HepG2 (cell line): ENCODE data around the gene MTHFD1L.

Source experiments
- CREM ChIP-seq, 2 experiments: sonication (generic) in 1 of 2; formaldehyde crosslinking in 1 of 2; IDR thresholded peaks; 2 replicates each; pipeline versions ENCODE4 v1.4.0 to v1.6.1; 2016 to 2020; ENCODE audit warnings: antibody characterized with exemption in 1 of 2, mild to moderate bottlenecking in 1 of 2, missing genetic modification reagents in 1 of 2
- FOSL1 ChIP-seq: sonication (generic); formaldehyde crosslinking; IDR thresholded peaks from 2 replicates; pipeline ENCODE4 v1.9.0; 2021; ENCODE audit warnings: missing genetic modification reagents, borderline replicate concordance
- HMG20B ChIP-seq: conservative IDR thresholded peaks from 2 replicates; pipeline ENCODE4 v1.6.1; 2016; ENCODE audit warnings: missing genetic modification reagents, missing compliant biosample characterization
- NR2C2 ChIP-seq: sonication (generic); formaldehyde crosslinking; IDR thresholded peaks from 2 replicates; pipeline ENCODE4 v1.4.0; 2020; ENCODE audit warnings: missing genetic modification reagents, mild to moderate bottlenecking, moderate library complexity, borderline replicate concordance
- POLR2AphosphoS2 ChIP-seq: IDR thresholded peaks from 2 replicates; pipeline ENCODE4 v1.6.1; 2011; ENCODE audit warnings: low read depth, low read length, improper control_type of control experiment
- TCF7L2 ChIP-seq: IDR thresholded peaks from 2 replicates; pipeline ENCODE4 v1.6.1; 2011; ENCODE audit warnings: mild to moderate bottlenecking, low read depth, low read length, moderate library complexity
- ZNF317 ChIP-seq: sonication (generic); formaldehyde crosslinking; IDR thresholded peaks from 2 replicates; pipeline ENCODE4 v1.5.0; 2020; ENCODE audit warnings: mild to moderate bottlenecking, missing genetic modification reagents
- ZNF629 ChIP-seq: sonication (generic); formaldehyde crosslinking; conservative IDR thresholded peaks from 2 replicates; pipeline ENCODE4 v1.5.0; 2020; ENCODE audit warnings: missing genetic modification reagents
- ZNF737 ChIP-seq: sonication (generic); formaldehyde crosslinking; IDR thresholded peaks from 2 replicates; pipeline ENCODE4 v1.5.0; 2020; ENCODE audit warnings: missing genetic modification reagents, mild to moderate bottlenecking, borderline replicate concordance
- ZNF850 ChIP-seq: sonication (generic); formaldehyde crosslinking; conservative IDR thresholded peaks from 2 replicates; pipeline ENCODE4 v1.9.0; 2021; ENCODE audit warnings: mild to moderate bottlenecking, missing genetic modification reagents
- TF ChIP-seq, protein P1 (sequence below): sonication (generic); formaldehyde crosslinking; IDR thresholded peaks from 2 replicates; pipeline ENCODE4 v1.5.0; 2020; ENCODE audit warnings: mild to moderate bottlenecking, missing genetic modification reagents
- TF ChIP-seq, protein P2 (sequence below), 2 experiments: IDR thresholded peaks; 2 replicates each; pipeline ENCODE4 v1.6.1; 2011 to 2012; ENCODE audit warnings: low read length in 2 of 2, borderline replicate concordance in 1 of 2, low read depth in 1 of 2, mild to moderate bottlenecking in 1 of 2, moderate library complexity in 1 of 2
- TF ChIP-seq, protein P3 (sequence below): sonication (generic); formaldehyde crosslinking; IDR thresholded peaks from 2 replicates; pipeline ENCODE4 v1.4.0; 2020; ENCODE audit warnings: mild to moderate bottlenecking, missing genetic modification reagents
- TF ChIP-seq, protein P4 (sequence below): IDR thresholded peaks from 2 replicates; pipeline ENCODE4 v1.6.1; 2016; ENCODE audit warnings: missing compliant biosample characterization, missing genetic modification reagents, borderline replicate concordance

DNA sequence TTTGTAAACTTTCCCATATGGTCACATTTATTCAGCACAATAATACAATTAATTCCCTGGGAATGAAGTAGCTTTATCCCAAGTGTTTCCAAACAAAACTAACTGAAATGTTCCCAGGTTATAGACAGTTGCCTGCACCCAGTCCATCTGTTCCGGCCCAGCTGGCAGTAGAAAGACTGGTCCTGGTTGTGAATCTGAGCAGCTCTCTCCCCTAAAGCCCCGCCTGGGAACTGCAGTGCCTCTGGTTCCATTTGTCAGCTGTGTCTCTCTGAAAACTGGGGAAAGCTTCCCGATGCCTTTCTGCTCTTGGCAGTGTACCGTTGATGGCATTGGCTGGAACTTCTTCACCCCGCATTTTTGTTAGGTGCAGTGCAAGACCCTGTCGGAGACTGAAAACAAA, 8.7 kb downstream of the MTHFD1L start:
- TF ChIP-seq, protein P1, sequence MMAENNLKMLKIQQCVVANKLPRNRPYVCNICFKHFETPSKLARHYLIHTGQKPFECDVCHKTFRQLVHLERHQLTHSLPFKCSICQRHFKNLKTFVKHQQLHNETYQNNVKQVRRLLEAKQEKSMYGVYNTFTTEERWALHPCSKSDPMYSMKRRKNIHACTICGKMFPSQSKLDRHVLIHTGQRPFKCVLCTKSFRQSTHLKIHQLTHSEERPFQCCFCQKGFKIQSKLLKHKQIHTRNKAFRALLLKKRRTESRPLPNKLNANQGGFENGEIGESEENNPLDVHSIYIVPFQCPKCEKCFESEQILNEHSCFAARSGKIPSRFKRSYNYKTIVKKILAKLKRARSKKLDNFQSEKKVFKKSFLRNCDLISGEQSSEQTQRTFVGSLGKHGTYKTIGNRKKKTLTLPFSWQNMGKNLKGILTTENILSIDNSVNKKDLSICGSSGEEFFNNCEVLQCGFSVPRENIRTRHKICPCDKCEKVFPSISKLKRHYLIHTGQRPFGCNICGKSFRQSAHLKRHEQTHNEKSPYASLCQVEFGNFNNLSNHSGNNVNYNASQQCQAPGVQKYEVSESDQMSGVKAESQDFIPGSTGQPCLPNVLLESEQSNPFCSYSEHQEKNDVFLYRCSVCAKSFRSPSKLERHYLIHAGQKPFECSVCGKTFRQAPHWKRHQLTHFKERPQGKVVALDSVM (CRISPR knock-in tag): no peak
- TF ChIP-seq, protein P2, sequence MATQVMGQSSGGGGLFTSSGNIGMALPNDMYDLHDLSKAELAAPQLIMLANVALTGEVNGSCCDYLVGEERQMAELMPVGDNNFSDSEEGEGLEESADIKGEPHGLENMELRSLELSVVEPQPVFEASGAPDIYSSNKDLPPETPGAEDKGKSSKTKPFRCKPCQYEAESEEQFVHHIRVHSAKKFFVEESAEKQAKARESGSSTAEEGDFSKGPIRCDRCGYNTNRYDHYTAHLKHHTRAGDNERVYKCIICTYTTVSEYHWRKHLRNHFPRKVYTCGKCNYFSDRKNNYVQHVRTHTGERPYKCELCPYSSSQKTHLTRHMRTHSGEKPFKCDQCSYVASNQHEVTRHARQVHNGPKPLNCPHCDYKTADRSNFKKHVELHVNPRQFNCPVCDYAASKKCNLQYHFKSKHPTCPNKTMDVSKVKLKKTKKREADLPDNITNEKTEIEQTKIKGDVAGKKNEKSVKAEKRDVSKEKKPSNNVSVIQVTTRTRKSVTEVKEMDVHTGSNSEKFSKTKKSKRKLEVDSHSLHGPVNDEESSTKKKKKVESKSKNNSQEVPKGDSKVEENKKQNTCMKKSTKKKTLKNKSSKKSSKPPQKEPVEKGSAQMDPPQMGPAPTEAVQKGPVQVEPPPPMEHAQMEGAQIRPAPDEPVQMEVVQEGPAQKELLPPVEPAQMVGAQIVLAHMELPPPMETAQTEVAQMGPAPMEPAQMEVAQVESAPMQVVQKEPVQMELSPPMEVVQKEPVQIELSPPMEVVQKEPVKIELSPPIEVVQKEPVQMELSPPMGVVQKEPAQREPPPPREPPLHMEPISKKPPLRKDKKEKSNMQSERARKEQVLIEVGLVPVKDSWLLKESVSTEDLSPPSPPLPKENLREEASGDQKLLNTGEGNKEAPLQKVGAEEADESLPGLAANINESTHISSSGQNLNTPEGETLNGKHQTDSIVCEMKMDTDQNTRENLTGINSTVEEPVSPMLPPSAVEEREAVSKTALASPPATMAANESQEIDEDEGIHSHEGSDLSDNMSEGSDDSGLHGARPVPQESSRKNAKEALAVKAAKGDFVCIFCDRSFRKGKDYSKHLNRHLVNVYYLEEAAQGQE (IDR thresholded peaks at IDR 0.05; ENCODE audit: borderline replicate concordance in 1 of 2, low read depth in 1 of 2, low read length in 2 of 2): no peak
- TF ChIP-seq CREM (IDR thresholded peaks at IDR 0.05) (no peak), CREM (CRISPR knock-in tag; IDR thresholded peaks at IDR 0.05) (no peak), ZNF850 (CRISPR knock-in tag) (no peak), HMG20B (CRISPR knock-in tag) (no peak), POLR2AphosphoS2 (no peak), ZNF629 (CRISPR knock-in tag) (no peak), ZNF737 (no peak), TCF7L2 (no peak), NR2C2 (no peak), FOSL1 (CRISPR knock-in tag) (no peak), ZNF317 (CRISPR knock-in tag) (no peak)
- TF ChIP-seq, protein P3, sequence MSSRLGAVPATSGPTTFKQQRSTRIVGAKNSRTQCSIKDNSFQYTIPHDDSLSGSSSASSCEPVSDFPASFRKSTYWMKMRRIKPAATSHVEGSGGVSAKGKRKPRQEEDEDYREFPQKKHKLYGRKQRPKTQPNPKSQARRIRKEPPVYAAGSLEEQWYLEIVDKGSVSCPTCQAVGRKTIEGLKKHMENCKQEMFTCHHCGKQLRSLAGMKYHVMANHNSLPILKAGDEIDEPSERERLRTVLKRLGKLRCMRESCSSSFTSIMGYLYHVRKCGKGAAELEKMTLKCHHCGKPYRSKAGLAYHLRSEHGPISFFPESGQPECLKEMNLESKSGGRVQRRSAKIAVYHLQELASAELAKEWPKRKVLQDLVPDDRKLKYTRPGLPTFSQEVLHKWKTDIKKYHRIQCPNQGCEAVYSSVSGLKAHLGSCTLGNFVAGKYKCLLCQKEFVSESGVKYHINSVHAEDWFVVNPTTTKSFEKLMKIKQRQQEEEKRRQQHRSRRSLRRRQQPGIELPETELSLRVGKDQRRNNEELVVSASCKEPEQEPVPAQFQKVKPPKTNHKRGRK (CRISPR knock-in tag): no peak
- TF ChIP-seq, protein P4, sequence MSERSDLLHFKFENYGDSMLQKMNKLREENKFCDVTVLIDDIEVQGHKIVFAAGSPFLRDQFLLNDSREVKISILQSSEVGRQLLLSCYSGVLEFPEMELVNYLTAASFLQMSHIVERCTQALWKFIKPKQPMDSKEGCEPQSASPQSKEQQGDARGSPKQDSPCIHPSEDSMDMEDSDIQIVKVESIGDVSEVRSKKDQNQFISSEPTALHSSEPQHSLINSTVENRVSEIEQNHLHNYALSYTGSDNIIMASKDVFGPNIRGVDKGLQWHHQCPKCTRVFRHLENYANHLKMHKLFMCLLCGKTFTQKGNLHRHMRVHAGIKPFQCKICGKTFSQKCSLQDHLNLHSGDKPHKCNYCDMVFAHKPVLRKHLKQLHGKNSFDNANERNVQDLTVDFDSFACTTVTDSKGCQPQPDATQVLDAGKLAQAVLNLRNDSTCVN (CRISPR knock-in tag): no peak
